GM12892 (cell line): ENCODE data around the gene RNF213.

Experiments
- POLR2A ChIP-seq: IDR thresholded peaks from 2 replicates; pipeline ENCODE4 v1.6.1; 2011; ENCODE audit warnings: low read depth, low read length, control low read depth
- POLR2AphosphoS5 ChIP-seq: IDR thresholded peaks from 2 replicates; pipeline ENCODE4 v1.6.1; 2011; ENCODE audit warnings: low read depth, low read length, control low read depth

- no peak for TF ChIP-seq POLR2AphosphoS5
- TF ChIP-seq POLR2A = no peak
Measured at GRCh38 chr17:80242505-80242904, 18.1 kb upstream of the RNF213 start.
